Hepatocyte (in vitro differentiated cells): Measurements from ENCODE around the gene APBB1. TPM values are rescaled to one million over a fixed set of nuclear protein-coding genes. Genes with fewer than 3 reads are reported as not detected.

ENCODE experiments used
- DNase-seq: peaks from one replicate; pipeline ENCODE4 v3.0.0-alpha.2; 2016; ENCODE audit warnings: low spot score
- H2AFZ ChIP-seq: fragments of 200-600 bp; sonication (generic); 2 replicates; pipeline ENCODE4 v1.6.0; 2016; ENCODE audit warnings: antibody characterized with exemption, mild to moderate bottlenecking
- H3K27ac ChIP-seq: fragments of 200-600 bp; sonication (generic); 2 replicates; pipeline ENCODE4 v1.5.1; 2016; ENCODE audit warnings: mild to moderate bottlenecking
- H3K27me3 ChIP-seq: fragments of 200-600 bp; sonication (generic); 2 replicates; pipeline ENCODE4 v1.6.1; 2016
- H3K36me3 ChIP-seq: fragments of 200-600 bp; sonication (generic); replicated peaks from 2 replicates; pipeline ENCODE4 v1.5.1; 2016; ENCODE audit warnings: low read depth; ENCODE audit not compliant: insufficient read depth
- H3K4me1 ChIP-seq: fragments of 200-600 bp; sonication (generic); 2 replicates; pipeline ENCODE4 v1.5.1; 2016; ENCODE audit warnings: mild to moderate bottlenecking, moderate library complexity; ENCODE audit not compliant: insufficient read depth
- H3K4me2 ChIP-seq: fragments of 200-600 bp; sonication (generic); 2 replicates; pipeline ENCODE4 v1.6.0; 2016
- H3K4me3 ChIP-seq: fragments of 200-600 bp; sonication (generic); 2 replicates; pipeline ENCODE4 v1.5.1; 2016; ENCODE audit warnings: mild to moderate bottlenecking
- H3K79me2 ChIP-seq: fragments of 200-600 bp; sonication (generic); 2 replicates; pipeline ENCODE4 v1.6.0; 2017; ENCODE audit warnings: mild to moderate bottlenecking
- H3K9me2 ChIP-seq: fragments of 200-600 bp; sonication (generic); replicated peaks from 2 replicates; pipeline ENCODE4 v1.6.0; 2017; ENCODE audit warnings: mild to moderate bottlenecking; ENCODE audit not compliant: insufficient read depth
- H3K9me3 ChIP-seq: fragments of 200-600 bp; sonication (generic); 2 replicates; pipeline ENCODE4 v1.5.1; 2016; ENCODE audit warnings: low read depth, mild to moderate bottlenecking
- H4K20me1 ChIP-seq: fragments of 200-600 bp; sonication (generic); 2 replicates; pipeline ENCODE4 v1.6.0; 2016; ENCODE audit warnings: mild to moderate bottlenecking; ENCODE audit not compliant: insufficient read depth, poor library complexity, severe bottlenecking
- CTCF ChIP-seq: fragments of 200-600 bp; sonication (generic); IDR thresholded peaks from 2 replicates; pipeline ENCODE4 v1.5.1; 2016; ENCODE audit warnings: antibody characterized with exemption, mild to moderate bottlenecking; ENCODE audit not compliant: poor library complexity
- EZH2 ChIP-seq: fragments of 200-600 bp; sonication (generic); IDR thresholded peaks from 2 replicates; pipeline ENCODE4 v1.6.1; 2016; ENCODE audit warnings: antibody characterized with exemption, mild to moderate bottlenecking, borderline replicate concordance
- EZH2phosphoT487 ChIP-seq: fragments of 200-600 bp; sonication (generic); IDR thresholded peaks from one replicate; pipeline ENCODE4 v1.6.1; 2018; ENCODE audit warnings: antibody characterized with exemption, mild to moderate bottlenecking, low read depth, moderate library complexity; ENCODE audit not compliant: unreplicated experiment, severe bottlenecking
- WGBS: methylation state at CpG from one replicate; pipeline ENCODE4 v1.1.6; 2016; ENCODE audit warnings: low lambda C conversion rate; ENCODE audit errors: missing lambda C conversion rate; 5-methylcytosine and 5-hydroxymethylcytosine counted together
- polyA plus RNA-seq: library from polyadenylated mRNA; unstranded; fragments of >200 nt; fragmentation: Nextera tagmentation; extraction: Ambion mirVana; gene quantifications from 2 replicates; pipeline ENCODE4 v1.2.1, GENCODE V29; 2016
- total RNA-seq: library from RNA; depleted of rRNA; stranded (reverse); fragments of >200 nt; gene quantifications from 2 replicates; pipeline ENCODE4 v1.2.3, GENCODE V29; 2014

APBB1 gene
- 33.0 and 38.3 TPM in 2 replicates for total RNA-seq
- polyA plus RNA-seq = 41.5 and 48.7 TPM in 2 replicates

- TF ChIP-seq CTCF = no peak
- TF ChIP-seq EZH2phosphoT487 = no peak
- no peak for TF ChIP-seq EZH2
- Histone ChIP-seq H3K4me2 (peak within 1 kb of the TSS; percentile 78), H3K27me3 (no peaks in the 10 kb centered on the region), H4K20me1 (no peaks in the 10 kb centered on the region), H3K36me3 (no peaks in the 10 kb centered on the region), H3K27ac (peak within 1 kb of the TSS; percentile 89), H3K4me3 (peak within 1 kb of the TSS; percentile 97), H3K79me2 (peaks cover 50% of the 10 kb centered on the region), H3K9me2 (no peaks in the 10 kb centered on the region), H2AFZ (peak within 1 kb of the TSS; percentile 95), H3K9me3 (no peaks in the 10 kb centered on the region), H3K4me1 (peaks cover 9% of the 10 kb centered on the region)
- peak; percentile 88 for DNase-seq
- 2% methylated on average over 34 of the region's 75 CpGs for WGBS
Observed at GRCh38 chr11:6419009-6419631, at the start of gene APBB1. TSS of gene APBB1 (minus strand) at chr11:6419094. CDS start at chr11:6411347, 7,747 bp downstream.

- WGBS = 63% methylated on average over 1 of the region's 1 CpG
- DNase-seq = peak; percentile 42
- peak overlapping the region; percentile 79 for H3K27ac ChIP-seq
Observed at GRCh38 chr11:6459099-6459450, 40.2 kb upstream of the APBB1 start.

GRCh38 chr11:6458352-6459098, 39.6 kb upstream of the APBB1 start:
- WGBS = 48% methylated on average over 2 of the region's 2 CpGs
- H3K4me3 ChIP-seq = no peak overlapping the region
- no peaks in the 10 kb centered on the region for H4K20me1 ChIP-seq
- no peaks in the 10 kb centered on the region for H3K36me3 ChIP-seq
- no peaks in the 10 kb centered on the region for H3K27me3 ChIP-seq
- peak overlapping the region; percentile 41 for H3K4me2 ChIP-seq
- peak overlapping the region; percentile 79 for H3K27ac ChIP-seq
- H3K9me2 ChIP-seq = no peaks in the 10 kb centered on the region
- H2AFZ ChIP-seq = no peak overlapping the region
- H3K9me3 ChIP-seq = no peaks in the 10 kb centered on the region
- DNase-seq = no peak
- peaks cover 15% of the 10 kb centered on the region for H3K4me1 ChIP-seq
- H3K79me2 ChIP-seq = no peaks in the 10 kb centered on the region
- TF ChIP-seq CTCF = no peak
- TF ChIP-seq EZH2phosphoT487 = no peak
- no peak for TF ChIP-seq EZH2

More at GRCh38 chr11:6459099-6459450, 40.2 kb upstream of the APBB1 start:
- H3K4me3 ChIP-seq = no peak overlapping the region
- H3K4me1 ChIP-seq = peaks cover 15% of the 10 kb centered on the region
- no peaks in the 10 kb centered on the region for H3K9me3 ChIP-seq
- no peaks in the 10 kb centered on the region for H3K9me2 ChIP-seq
- no peaks in the 10 kb centered on the region for H3K27me3 ChIP-seq
- H3K79me2 ChIP-seq = no peaks in the 10 kb centered on the region
- no peak for TF ChIP-seq CTCF
- no peak for TF ChIP-seq EZH2
- TF ChIP-seq EZH2phosphoT487 = no peak
- H2AFZ ChIP-seq = no peak overlapping the region
- H3K4me2 ChIP-seq = peak overlapping the region; percentile 41
- H3K36me3 ChIP-seq = no peaks in the 10 kb centered on the region
- H4K20me1 ChIP-seq = no peaks in the 10 kb centered on the region
